Measurements from ENCODE around the gene CHST11.
"Not testable (repeated sequence)": the region's sequence is repeated elsewhere in the genome, so short reads cannot be mapped to it uniquely, and the experiment has no call there.

CHST11 gene

DNA sequence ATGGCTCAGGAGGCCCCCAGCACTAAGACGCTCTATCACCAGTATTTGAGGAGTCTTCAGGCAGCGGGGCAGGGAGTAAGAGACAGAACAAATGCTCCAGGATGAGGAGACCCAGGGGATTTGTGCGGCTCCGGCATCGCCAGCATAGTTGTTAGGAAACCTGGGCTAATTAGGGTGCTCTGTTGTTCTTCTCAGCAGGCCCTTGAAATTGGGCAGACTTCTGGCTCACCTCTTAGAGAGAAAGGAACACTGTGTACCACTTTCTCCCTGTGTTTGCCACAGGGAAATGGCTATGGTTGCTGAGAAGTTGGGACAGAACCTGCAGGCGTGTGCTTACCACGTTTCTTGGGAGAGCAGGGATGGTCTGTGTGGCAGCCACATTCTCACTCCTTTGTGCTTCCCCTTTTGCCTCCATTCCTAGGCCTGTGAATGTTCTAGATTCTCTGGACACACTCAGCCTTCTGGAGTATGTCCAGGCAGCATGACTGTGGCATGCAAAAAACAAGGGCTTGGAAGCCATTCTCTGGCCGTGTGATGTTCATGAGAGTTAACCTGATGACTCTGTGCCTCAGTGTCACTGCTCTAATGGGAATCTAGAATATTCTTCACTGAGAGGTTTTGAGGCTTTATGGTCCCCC lies 109.0 kb downstream of the CHST11 start:
- peak; percentile 60 for DNase-seq (ENCODE audit: low read depth)

- no peak for DNase-seq (ENCODE audit: low read depth)
Measured at GRCh38 chr12:104566244-104566993, 109.7 kb downstream of the CHST11 start.

GRCh38 chr12:104567832-104568486 lies 111.2 kb downstream of the CHST11 start:
- no peak for DNase-seq (ENCODE audit: low read depth)

DNA sequence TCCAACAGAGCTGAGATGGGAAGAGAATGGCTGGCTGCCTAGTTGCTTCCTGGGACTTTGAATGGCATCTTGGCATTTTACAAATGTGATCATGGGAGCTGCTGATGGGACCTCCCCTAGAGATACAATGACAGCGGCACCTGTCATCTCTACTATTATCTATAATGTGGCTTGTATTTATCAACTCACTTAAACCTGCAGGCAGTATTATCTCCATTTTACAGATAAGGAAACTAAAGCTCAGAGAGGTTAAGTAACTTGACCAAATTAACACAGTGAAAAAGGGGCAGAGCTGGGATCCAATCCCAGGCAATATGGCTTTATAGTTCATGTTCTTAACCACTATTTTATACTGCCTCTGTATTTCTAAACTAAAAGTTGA lies 111.7 kb downstream of the CHST11 start:
- no peak for DNase-seq (ENCODE audit: low read depth)

- DNase-seq (ENCODE audit: low read depth): no peak
Measured at GRCh38 chr12:104568935-104569334, 112.2 kb downstream of the CHST11 start.

DNA sequence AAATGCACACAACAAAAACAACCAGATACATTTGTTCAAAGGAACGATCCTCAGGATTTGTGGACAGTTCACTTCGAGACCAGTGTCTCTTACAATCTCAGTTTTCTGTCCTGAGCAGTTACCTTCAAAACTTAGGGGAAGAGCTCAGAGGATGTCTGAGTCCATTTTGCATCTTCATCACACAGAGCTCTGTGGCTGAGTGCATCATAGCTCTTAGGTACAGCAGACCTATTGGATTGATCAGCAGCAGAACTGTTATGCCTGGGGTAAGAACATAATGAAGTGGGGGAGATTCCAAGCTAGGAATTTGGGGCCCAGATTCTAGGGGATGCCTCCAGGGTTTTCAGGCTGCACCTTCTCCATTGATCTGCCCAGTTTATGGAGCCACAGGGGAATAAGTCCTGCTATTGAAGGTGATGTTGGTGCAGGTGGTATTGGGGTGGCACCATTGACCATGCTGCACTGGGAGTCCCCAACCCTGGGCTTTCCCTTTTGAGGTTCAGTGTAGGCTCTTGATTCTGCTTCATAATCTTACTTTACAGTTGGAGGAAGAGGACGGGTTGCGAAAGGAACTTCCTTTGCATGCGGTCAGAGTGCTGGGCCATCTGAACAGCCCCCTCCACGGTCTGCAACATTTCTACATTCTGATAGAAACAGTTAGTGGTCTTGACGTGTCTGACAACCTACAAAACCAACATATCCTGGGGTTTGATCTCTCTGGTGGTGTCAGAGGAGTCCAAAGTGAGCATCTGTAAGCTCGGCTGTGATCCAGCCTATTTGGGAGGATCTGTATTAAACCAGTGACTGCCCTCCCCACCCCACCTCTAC lies 112.8 kb downstream of the CHST11 start:
- no peak for DNase-seq (ENCODE audit: low read depth)

GRCh38 chr12:104570174-104570907 lies 113.6 kb downstream of the CHST11 start:
- DNase-seq (ENCODE audit: low read depth): no peak

- DNase-seq (ENCODE audit: low read depth): no peak
Measured at GRCh38 chr12:104571328-104571727, 114.6 kb downstream of the CHST11 start.

DNA sequence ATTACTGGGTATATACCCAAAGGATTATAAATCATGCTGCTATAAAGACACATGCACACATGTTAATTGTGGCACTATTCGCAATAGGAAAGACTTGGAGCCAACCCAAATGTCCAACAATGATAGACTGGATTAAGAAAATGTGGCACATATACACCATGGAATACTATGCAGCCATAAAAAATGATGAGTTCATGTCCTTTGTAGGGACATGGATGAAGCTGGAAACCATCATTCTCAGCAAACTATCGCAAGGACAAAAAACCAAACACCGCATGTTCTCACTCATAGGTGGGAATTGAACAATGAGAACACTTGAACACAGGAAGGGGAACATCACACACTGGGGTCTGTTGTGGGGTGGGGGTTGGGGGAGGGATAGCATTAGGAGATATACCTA lies 117.6 kb downstream of the CHST11 start:
- DNase-seq (ENCODE audit: low read depth): not testable (repeated sequence)

DNA sequence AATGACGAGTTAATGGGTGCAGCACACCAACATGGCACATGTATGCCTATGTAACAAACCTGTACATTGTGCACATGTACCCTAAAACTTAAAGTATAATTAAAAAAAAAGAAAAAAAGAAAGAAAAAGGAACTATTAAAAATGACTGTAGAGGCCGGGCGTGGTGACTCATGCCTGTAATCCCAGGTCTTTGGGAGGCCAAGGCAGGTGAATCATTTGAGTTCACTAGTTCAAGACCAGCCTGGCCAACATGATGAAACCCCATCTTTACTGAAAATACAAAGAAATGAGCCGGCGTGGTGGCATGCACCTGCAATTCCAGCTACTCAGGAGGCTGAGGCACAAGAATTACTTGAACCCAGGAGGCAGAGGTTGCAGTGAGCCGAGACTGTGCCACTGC lies 118.0 kb downstream of the CHST11 start:
- not testable (repeated sequence) for DNase-seq (ENCODE audit: low read depth)

GRCh38 chr12:104575442-104576186 lies 118.9 kb downstream of the CHST11 start:
- no peak for DNase-seq (ENCODE audit: low read depth)

DNA sequence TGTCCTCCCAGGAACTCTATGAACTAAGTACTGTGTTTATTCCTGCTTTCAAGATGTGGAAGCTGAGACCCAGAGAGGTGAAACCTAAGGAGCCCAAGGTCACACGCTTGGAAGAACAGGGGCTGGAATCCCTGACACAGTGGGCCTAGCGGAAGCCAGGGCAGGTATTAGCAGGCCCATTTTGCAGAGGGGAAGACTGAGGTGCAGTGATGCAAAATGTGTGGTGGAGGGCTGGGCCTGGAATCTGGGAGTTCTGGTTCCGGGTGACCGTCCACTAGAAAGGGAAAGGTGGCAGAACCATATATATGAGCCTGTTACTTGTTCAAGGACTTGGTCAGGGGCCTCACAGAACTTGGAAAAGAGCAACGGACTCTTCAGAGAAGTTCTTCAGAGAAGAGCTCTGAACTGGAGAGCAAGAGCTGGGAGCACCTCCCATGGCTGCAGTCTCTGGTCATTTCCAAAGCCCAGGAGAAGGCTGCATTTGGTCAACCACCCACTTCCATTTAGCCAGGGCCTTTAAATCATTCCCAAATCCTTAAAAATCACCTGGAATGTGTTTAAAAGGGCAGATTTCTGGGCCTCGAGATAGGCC lies 119.5 kb downstream of the CHST11 start:
- DNase-seq (ENCODE audit: low read depth): no peak

DNA sequence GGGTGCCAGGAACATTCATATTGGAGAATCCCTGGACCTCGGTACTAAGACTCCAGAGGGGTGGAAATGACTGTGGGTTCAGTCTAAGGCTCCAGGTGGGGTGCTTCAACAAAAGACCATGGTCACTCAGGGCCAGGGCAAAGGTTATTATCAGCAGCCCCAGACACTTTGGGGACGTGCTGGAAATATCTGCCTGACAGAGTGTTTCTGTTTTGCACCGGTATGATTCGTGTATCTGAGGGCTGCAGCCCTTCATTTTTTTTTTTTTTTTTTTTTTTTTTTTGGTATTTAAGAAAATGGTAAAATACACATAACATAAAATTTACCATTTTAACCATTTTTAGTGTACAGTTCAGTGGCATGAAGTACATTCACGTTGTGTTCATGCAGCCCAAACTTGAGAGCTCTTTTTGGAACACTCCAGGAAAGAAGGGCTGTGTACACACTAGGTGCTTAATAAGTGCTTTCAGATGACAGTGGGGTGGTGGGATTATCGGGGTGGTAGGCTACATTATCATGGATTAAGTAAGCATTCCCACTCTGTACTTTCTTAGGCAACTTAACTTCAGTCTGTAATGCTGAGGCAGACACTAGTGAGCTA lies 120.3 kb downstream of the CHST11 start:
- no peak for DNase-seq (ENCODE audit: low read depth)

- DNase-seq (ENCODE audit: low read depth): peak; percentile 36
Measured at GRCh38 chr12:104577581-104577981, 120.8 kb downstream of the CHST11 start.

- peak; percentile 39 for DNase-seq (ENCODE audit: low read depth)
Measured at GRCh38 chr12:104578453-104578852, 121.7 kb downstream of the CHST11 start.

- DNase-seq (ENCODE audit: low read depth): no peak
Measured at GRCh38 chr12:104579718-104580495, 123.2 kb downstream of the CHST11 start.

- no peak for DNase-seq (ENCODE audit: low read depth)
Measured at GRCh38 chr12:104581005-104581570, 124.3 kb downstream of the CHST11 start.

- DNase-seq (ENCODE audit: low read depth): no peak
Measured at GRCh38 chr12:104582739-104583138, 126.0 kb downstream of the CHST11 start.

DNA sequence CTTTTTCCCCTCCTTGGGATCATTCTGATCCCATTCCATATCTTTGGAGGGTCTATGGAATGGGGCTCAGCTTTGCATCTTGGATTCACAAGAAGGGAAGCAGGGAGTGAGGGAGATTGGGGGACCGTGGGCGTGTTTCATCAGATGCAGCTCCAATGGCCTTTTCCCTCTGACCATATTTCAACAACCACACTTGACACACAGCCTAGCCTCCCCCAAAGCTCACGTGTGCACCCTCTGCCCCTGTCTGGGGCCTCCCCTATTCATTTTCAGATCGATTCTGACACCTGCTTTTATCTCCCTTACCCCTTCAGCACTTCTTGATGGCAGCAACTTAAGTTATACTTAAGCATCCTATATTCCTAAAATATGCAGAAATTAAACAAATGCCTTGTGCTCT lies 126.6 kb downstream of the CHST11 start:
- DNase-seq (ENCODE audit: low read depth): no peak

Data from fibroblast of gingiva (primary cell).